ENCODE data around the gene CEP68. TPM values are rescaled to one million over a fixed set of nuclear protein-coding genes. Genes with fewer than 3 reads are reported as not detected.

The CEP68 gene
- total RNA-seq, 4 donors from 2014 or later = 14.1 to 55.0 (median 30.0) TPM

- intact Hi-C loops (cut with DNase I; ENCODE audit: low total_unique reads) = no loop called here
- no peaks in the 10 kb centered on the region for H3K27me3 ChIP-seq
- H3K4me3 ChIP-seq = no peak overlapping the region
- no peaks in the 10 kb centered on the region for H3K36me3 ChIP-seq
- no peaks in the 10 kb centered on the region for H3K9me3 ChIP-seq
- TF ChIP-seq POLR2A (IDR thresholded peaks at IDR 0.05) = no peak
- TF ChIP-seq, protein P1, sequence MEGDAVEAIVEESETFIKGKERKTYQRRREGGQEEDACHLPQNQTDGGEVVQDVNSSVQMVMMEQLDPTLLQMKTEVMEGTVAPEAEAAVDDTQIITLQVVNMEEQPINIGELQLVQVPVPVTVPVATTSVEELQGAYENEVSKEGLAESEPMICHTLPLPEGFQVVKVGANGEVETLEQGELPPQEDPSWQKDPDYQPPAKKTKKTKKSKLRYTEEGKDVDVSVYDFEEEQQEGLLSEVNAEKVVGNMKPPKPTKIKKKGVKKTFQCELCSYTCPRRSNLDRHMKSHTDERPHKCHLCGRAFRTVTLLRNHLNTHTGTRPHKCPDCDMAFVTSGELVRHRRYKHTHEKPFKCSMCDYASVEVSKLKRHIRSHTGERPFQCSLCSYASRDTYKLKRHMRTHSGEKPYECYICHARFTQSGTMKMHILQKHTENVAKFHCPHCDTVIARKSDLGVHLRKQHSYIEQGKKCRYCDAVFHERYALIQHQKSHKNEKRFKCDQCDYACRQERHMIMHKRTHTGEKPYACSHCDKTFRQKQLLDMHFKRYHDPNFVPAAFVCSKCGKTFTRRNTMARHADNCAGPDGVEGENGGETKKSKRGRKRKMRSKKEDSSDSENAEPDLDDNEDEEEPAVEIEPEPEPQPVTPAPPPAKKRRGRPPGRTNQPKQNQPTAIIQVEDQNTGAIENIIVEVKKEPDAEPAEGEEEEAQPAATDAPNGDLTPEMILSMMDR (IDR thresholded peaks at IDR 0.05) = peak; percentile 37 to 76 (median 60)
- H3K27ac ChIP-seq = peak overlapping the region; percentile 51 to 61
- H3K4me1 ChIP-seq = peaks cover 0 to 11% of the 10 kb centered on the region in 2 donors
- DNase-seq = peak; percentile 45
These were observed 8.7 kb downstream of the CEP68 start for GRCh38 chr2:65064728-65065552.

- no peaks in the 10 kb centered on the region for H3K27me3 ChIP-seq
- no peaks in the 10 kb centered on the region for H3K9me3 ChIP-seq
- H3K36me3 ChIP-seq = no peaks in the 10 kb centered on the region
- peaks cover 0 to 9% of the 10 kb centered on the region in 2 donors for H3K4me1 ChIP-seq
- intact Hi-C loops (cut with DNase I; ENCODE audit: low total_unique reads) = no loop called here
- TF ChIP-seq, protein P1 (IDR thresholded peaks at IDR 0.05) = no peak
- no peak for TF ChIP-seq POLR2A (IDR thresholded peaks at IDR 0.05)
- DNase-seq = no peak
- peak overlapping the region; percentile 43 to 77 for H3K27ac ChIP-seq
- H3K4me3 ChIP-seq = no peak overlapping the region
These were observed 11.8 kb downstream of the CEP68 start for GRCh38 chr2:65067806-65068553.

DNA sequence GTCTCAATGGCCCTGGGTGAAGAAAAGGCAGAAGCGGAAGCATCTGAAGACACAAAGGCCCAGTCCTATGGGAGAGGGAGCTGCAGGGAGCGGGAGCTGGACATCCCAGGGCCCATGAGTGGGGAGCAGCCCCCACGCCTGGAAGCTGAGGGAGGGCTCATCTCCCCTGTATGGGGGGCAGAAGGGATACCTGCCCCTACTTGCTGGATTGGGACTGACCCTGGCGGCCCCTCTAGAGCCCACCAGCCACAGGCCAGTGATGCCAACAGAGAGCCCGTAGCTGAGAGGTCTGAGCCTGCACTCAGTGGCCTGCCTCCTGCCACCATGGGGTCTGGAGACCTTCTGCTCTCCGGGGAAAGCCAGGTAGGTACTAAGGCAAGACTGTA, 13.2 kb downstream of the CEP68 start:
- no peak for TF ChIP-seq POLR2A (IDR thresholded peaks at IDR 0.05)
- TF ChIP-seq, protein P1 (IDR thresholded peaks at IDR 0.05) = no peak
- Histone ChIP-seq H3K27me3 (no peaks in the 10 kb centered on the region), H3K36me3 (no peaks in the 10 kb centered on the region), H3K9me3 (no peaks in the 10 kb centered on the region), H3K4me1 (peaks cover 0 to 9% of the 10 kb centered on the region in 2 donors), H3K4me3 (no peak overlapping the region), H3K27ac (peak overlapping the region; percentile 43 to 77)
- DNase-seq = no peak
- intact Hi-C loops (cut with DNase I; ENCODE audit: low total_unique reads) = no loop called here

- Histone ChIP-seq H3K27ac (peak overlapping the region; percentile 43 to 77), H3K4me1 (peaks cover 0 to 9% of the 10 kb centered on the region in 2 donors), H3K27me3 (no peaks in the 10 kb centered on the region), H3K36me3 (no peaks in the 10 kb centered on the region), H3K9me3 (no peaks in the 10 kb centered on the region), H3K4me3 (no peak overlapping the region)
- DNase-seq = no peak
- no peak for TF ChIP-seq POLR2A (IDR thresholded peaks at IDR 0.05)
- TF ChIP-seq, protein P1 (IDR thresholded peaks at IDR 0.05) = peak in 2 of 4 experiments; percentile 9 to 17
- intact Hi-C loops (cut with DNase I; ENCODE audit: low total_unique reads) = no loop called here
These were observed 14.1 kb downstream of the CEP68 start for GRCh38 chr2:65070172-65070830.

Measured in uterus (tissue), 4 donors.